Neural progenitor cell (in vitro differentiated cells): ENCODE results near the gene CAMK1D. TPM values are rescaled to one million over a fixed set of nuclear protein-coding genes. Genes with fewer than 3 reads are reported as not detected.

Source experiments
- DNase-seq: peaks from one replicate; pipeline ENCODE4 v3.0.0-alpha.2; 2016; ENCODE audit warnings: low spot score
- H2AFZ ChIP-seq: fragments of 200-600 bp; sonication (generic); replicated peaks from 2 replicates; pipeline ENCODE4 v1.6.1; 2016; ENCODE audit warnings: antibody characterized with exemption
- H3F3A ChIP-seq: fragments of 200-600 bp; sonication (generic); 2 replicates; pipeline ENCODE4 v1.6.1; 2016; ENCODE audit warnings: antibody characterized with exemption, low read depth
- H3K27ac ChIP-seq: fragments of 200-600 bp; sonication (generic); 2 replicates; pipeline ENCODE4 v1.5.1; 2016; ENCODE audit warnings: mild to moderate bottlenecking
- H3K27me3 ChIP-seq: fragments of 200-600 bp; sonication (generic); 2 replicates; pipeline ENCODE4 v1.6.1; 2016; ENCODE audit warnings: mild to moderate bottlenecking, moderate library complexity
- H3K36me3 ChIP-seq: fragments of 200-600 bp; sonication (generic); 2 replicates; pipeline ENCODE4 v1.5.1; 2016
- H3K4me1 ChIP-seq: fragments of 200-600 bp; sonication (generic); 2 replicates; pipeline ENCODE4 v1.6.1; 2016; ENCODE audit warnings: mixed run types
- H3K4me2 ChIP-seq: fragments of 200-600 bp; sonication (generic); 2 replicates; pipeline ENCODE4 v1.6.1; 2016
- H3K4me3 ChIP-seq: fragments of 200-600 bp; sonication (generic); 2 replicates; pipeline ENCODE4 v1.5.1; 2016
- H3K79me2 ChIP-seq: fragments of 200-600 bp; sonication (generic); 2 replicates; pipeline ENCODE4 v1.6.1; 2016; ENCODE audit warnings: low read depth
- H3K9ac ChIP-seq: fragments of 200-600 bp; sonication (generic); 2 replicates; pipeline ENCODE4 v1.6.1; 2016
- H3K9me3 ChIP-seq: fragments of 200-600 bp; sonication (generic); 2 replicates; pipeline ENCODE4 v1.5.1; 2016; ENCODE audit warnings: low read depth
- H4K20me1 ChIP-seq: fragments of 200-600 bp; sonication (generic); 2 replicates; pipeline ENCODE4 v1.6.1; 2016; ENCODE audit warnings: low read depth
- H3K27ac Mint-ChIP-seq: 3 replicates; pipeline ENCODE4 v1.8.0; 2021; ENCODE audit warnings: mixed read lengths
- H3K27me3 Mint-ChIP-seq: 2 replicates; pipeline ENCODE4 v1.8.0; 2022; ENCODE audit warnings: low read depth, mild to moderate bottlenecking, inconsistent platforms, moderate library complexity, mixed read lengths; ENCODE audit not compliant: insufficient read depth
- H3K36me3 Mint-ChIP-seq: 3 replicates; pipeline ENCODE4 v1.8.0; 2021; ENCODE audit warnings: mixed read lengths
- H3K4me1 Mint-ChIP-seq: 3 replicates; pipeline ENCODE4 v1.8.0; 2021; ENCODE audit warnings: mixed read lengths
- H3K4me3 Mint-ChIP-seq: 3 replicates; pipeline ENCODE4 v1.8.0; 2021; ENCODE audit warnings: mild to moderate bottlenecking, moderate library complexity, mixed read lengths
- H3K9me3 Mint-ChIP-seq: 3 replicates; pipeline ENCODE4 v1.8.0; 2020; ENCODE audit warnings: mixed read lengths
- EZH2 ChIP-seq: fragments of 200-600 bp; sonication (generic); IDR thresholded peaks from 2 replicates; pipeline ENCODE4 v1.6.1; 2017; ENCODE audit warnings: antibody characterized with exemption, mild to moderate bottlenecking, moderate library complexity
- EZH2phosphoT487 ChIP-seq: fragments of 200-600 bp; sonication (generic); IDR thresholded peaks from 2 replicates; pipeline ENCODE4 v1.6.1; 2017; ENCODE audit warnings: antibody characterized with exemption
- total RNA-seq: library from RNA; depleted of rRNA; stranded (reverse); fragments of >200 nt; gene quantifications from 2 replicates; pipeline ENCODE4 v1.2.3, GENCODE V29; 2015; ENCODE audit warnings: low replicate concordance
- TF ChIP-seq, protein P1 (sequence below): fragments of 200-600 bp; sonication (generic); IDR thresholded peaks from 2 replicates; pipeline ENCODE4 v1.5.1; 2017; ENCODE audit warnings: antibody characterized with exemption, mild to moderate bottlenecking

Gene CAMK1D
- total RNA-seq, 1 donor from 2014 or later: 7.6 TPM

GRCh38 chr10:12587451-12587888 lies 238.1 kb downstream of the CAMK1D start:
- Mint-ChIP-seq H3K9me3 (peaks cover 11% of the 10 kb centered on the region), H3K27me3 (peaks cover 2% of the 10 kb centered on the region), H3K36me3 (no peaks in the 10 kb centered on the region), H3K27ac (no peak overlapping the region), H3K4me1 (peaks cover 10% of the 10 kb centered on the region), H3K4me3 (no peak overlapping the region)
- TF ChIP-seq EZH2phosphoT487 (no peak), EZH2 (no peak)
- TF ChIP-seq, protein P1, sequence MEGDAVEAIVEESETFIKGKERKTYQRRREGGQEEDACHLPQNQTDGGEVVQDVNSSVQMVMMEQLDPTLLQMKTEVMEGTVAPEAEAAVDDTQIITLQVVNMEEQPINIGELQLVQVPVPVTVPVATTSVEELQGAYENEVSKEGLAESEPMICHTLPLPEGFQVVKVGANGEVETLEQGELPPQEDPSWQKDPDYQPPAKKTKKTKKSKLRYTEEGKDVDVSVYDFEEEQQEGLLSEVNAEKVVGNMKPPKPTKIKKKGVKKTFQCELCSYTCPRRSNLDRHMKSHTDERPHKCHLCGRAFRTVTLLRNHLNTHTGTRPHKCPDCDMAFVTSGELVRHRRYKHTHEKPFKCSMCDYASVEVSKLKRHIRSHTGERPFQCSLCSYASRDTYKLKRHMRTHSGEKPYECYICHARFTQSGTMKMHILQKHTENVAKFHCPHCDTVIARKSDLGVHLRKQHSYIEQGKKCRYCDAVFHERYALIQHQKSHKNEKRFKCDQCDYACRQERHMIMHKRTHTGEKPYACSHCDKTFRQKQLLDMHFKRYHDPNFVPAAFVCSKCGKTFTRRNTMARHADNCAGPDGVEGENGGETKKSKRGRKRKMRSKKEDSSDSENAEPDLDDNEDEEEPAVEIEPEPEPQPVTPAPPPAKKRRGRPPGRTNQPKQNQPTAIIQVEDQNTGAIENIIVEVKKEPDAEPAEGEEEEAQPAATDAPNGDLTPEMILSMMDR: no peak
- H4K20me1 ChIP-seq: no peaks in the 10 kb centered on the region
- peaks cover 4% of the 10 kb centered on the region for H3K4me1 ChIP-seq
- H3K9ac ChIP-seq: no peak overlapping the region
- H2AFZ ChIP-seq: no peak overlapping the region
- no peak overlapping the region for H3K4me3 ChIP-seq
- no peak for DNase-seq
- H3F3A ChIP-seq: no peaks in the 10 kb centered on the region
- no peak overlapping the region for H3K4me2 ChIP-seq
- H3K27ac ChIP-seq: no peak overlapping the region
- no peaks in the 10 kb centered on the region for H3K27me3 ChIP-seq
- H3K9me3 ChIP-seq: no peaks in the 10 kb centered on the region
- no peaks in the 10 kb centered on the region for H3K36me3 ChIP-seq
- no peaks in the 10 kb centered on the region for H3K79me2 ChIP-seq

DNA sequence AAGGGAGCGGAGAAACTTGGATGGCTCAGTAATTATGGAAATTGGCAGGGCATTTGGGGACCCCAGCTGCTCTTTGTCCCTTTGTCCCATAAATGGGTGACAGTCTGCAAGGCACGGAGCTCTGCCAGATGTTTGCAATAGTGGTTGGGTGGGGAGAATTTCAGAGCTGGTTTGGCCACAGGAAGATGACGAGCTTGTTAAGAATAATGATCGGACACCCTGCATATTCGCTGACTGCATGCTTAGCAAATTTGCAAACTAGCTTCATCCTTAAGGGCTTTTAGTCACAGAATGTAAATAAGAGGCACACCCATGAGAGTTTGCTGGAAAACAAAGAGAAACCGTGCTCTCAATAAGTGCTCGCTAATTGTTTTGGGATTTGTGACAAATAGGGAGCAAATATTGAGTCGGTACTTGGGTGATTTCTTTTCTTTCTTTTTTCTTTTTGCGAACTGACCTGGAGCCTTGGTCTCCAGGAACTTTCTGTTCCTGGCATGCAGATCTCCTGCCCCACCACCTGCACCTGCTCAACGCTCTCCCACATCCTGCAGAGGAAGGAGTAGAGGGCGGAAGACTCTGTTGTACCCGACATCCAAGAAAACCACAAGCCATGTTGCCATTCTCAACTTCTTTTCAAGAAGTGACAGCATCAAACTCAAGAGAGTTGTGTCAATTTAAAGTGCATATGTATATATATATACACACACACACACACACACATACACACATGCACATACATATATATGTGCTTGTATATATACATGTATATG lies 238.9 kb downstream of the CAMK1D start:
- Histone ChIP-seq H3K9ac (no peak overlapping the region), H3K27ac (no peak overlapping the region), H4K20me1 (no peaks in the 10 kb centered on the region), H3K79me2 (no peaks in the 10 kb centered on the region), H3K4me3 (no peak overlapping the region), H3K9me3 (no peaks in the 10 kb centered on the region), H3K4me2 (no peak overlapping the region), H3K36me3 (no peaks in the 10 kb centered on the region), H3F3A (no peaks in the 10 kb centered on the region), H3K27me3 (no peaks in the 10 kb centered on the region), H3K4me1 (peaks cover 7% of the 10 kb centered on the region), H2AFZ (no peak overlapping the region)
- Mint-ChIP-seq H3K4me1 (peaks cover 10% of the 10 kb centered on the region), H3K36me3 (no peaks in the 10 kb centered on the region), H3K4me3 (no peak overlapping the region), H3K9me3 (peaks cover 9% of the 10 kb centered on the region), H3K27ac (no peak overlapping the region), H3K27me3 (peaks cover 2% of the 10 kb centered on the region)
- no peak for DNase-seq
- TF ChIP-seq, protein P1: no peak
- no peak for TF ChIP-seq EZH2
- TF ChIP-seq EZH2phosphoT487: no peak

GRCh38 chr10:12589291-12589690 lies 239.9 kb downstream of the CAMK1D start:
- peaks cover 4% of the 10 kb centered on the region for H3K9me3 Mint-ChIP-seq
- no peak overlapping the region for H3K4me2 ChIP-seq
- no peak overlapping the region for H2AFZ ChIP-seq

More at GRCh38 chr10:12589291-12589690, 239.9 kb downstream of the CAMK1D start:
- Mint-ChIP-seq H3K36me3 (no peaks in the 10 kb centered on the region), H3K4me3 (no peak overlapping the region), H3K27ac (no peak overlapping the region), H3K27me3 (peaks cover 2% of the 10 kb centered on the region), H3K4me1 (peaks cover 10% of the 10 kb centered on the region)
- Histone ChIP-seq H4K20me1 (no peaks in the 10 kb centered on the region), H3K4me3 (no peak overlapping the region), H3K79me2 (no peaks in the 10 kb centered on the region), H3F3A (no peaks in the 10 kb centered on the region), H3K9me3 (no peaks in the 10 kb centered on the region), H3K9ac (no peak overlapping the region), H3K27me3 (no peaks in the 10 kb centered on the region), H3K27ac (no peak overlapping the region), H3K36me3 (no peaks in the 10 kb centered on the region), H3K4me1 (peaks cover 7% of the 10 kb centered on the region)
- no peak for DNase-seq
- no peak for TF ChIP-seq EZH2phosphoT487
- no peak for TF ChIP-seq EZH2
- TF ChIP-seq, protein P1: no peak
